ENCODE measurements around the gene CIAO2B. TPM values are rescaled to one million over a fixed set of nuclear protein-coding genes. Genes with fewer than 3 reads are reported as not detected.

Gene CIAO2B
- total RNA-seq, 1 experiment from 2014 or later: 83.0 TPM

GRCh38 chr16:66916518-66916917 is 17.7 kb downstream of the CIAO2B start:
- WGBS (ENCODE audit: extremely low coverage, insufficient read length, low lambda C conversion rate): no CpG with 5 or more reads among the region's 6 CpGs
- no peak overlapping the region for H4K5ac ChIP-seq (ENCODE audit: insufficient read length, low read depth, low read length)
- no peaks in the 10 kb centered on the region for H3K4me1 Mint-ChIP-seq
- no peak for DNase-seq
- no peak overlapping the region for H2BK12ac ChIP-seq (ENCODE audit: insufficient read length, low read depth, low read length)
- H2BK15ac ChIP-seq (ENCODE audit: low read depth, low read length): no peak overlapping the region
- H3K9ac ChIP-seq (ENCODE audit: extremely low read depth, insufficient read length, low read length): no peak overlapping the region
- no peak overlapping the region for H3K18ac ChIP-seq (ENCODE audit: insufficient read length, low read depth, low read length)
- H3T11ph ChIP-seq (ENCODE audit: low read length): no peak overlapping the region
- no peaks in the 10 kb centered on the region for H3K9me3 ChIP-seq (ENCODE audit: control insufficient read depth, low read depth, low read length)
- no peak overlapping the region for H2AFZ ChIP-seq (ENCODE audit: low read length)
- H3K79me2 ChIP-seq (ENCODE audit: insufficient read depth, low read length): no peaks in the 10 kb centered on the region
- H3K9me3 Mint-ChIP-seq: no peaks in the 10 kb centered on the region
- H3K79me1 ChIP-seq (ENCODE audit: insufficient read depth, low read depth, low read length, poor library complexity, severe bottlenecking): no peaks in the 10 kb centered on the region
- no peak overlapping the region for H2BK20ac ChIP-seq (ENCODE audit: low read depth, low read length, poor library complexity, severe bottlenecking)
- H2BK120ac ChIP-seq (ENCODE audit: low read depth, low read length, poor library complexity, severe bottlenecking): no peak overlapping the region
- no peak overlapping the region for H3K14ac ChIP-seq (ENCODE audit: insufficient read depth, low read length)
- H3K4ac ChIP-seq (ENCODE audit: low read depth, low read length): no peak overlapping the region
- H3K23me2 ChIP-seq (ENCODE audit: insufficient read length, low read depth, low read length, poor library complexity, severe bottlenecking): no peaks in the 10 kb centered on the region
- H4K8ac ChIP-seq (replicated peaks; ENCODE audit: insufficient read length, low read depth, low read length): no peak overlapping the region
- H3K27me3 Mint-ChIP-seq (ENCODE audit: low read depth): peaks cover 41% of the 10 kb centered on the region
- H2AK5ac ChIP-seq (ENCODE audit: insufficient read length, low read length): no peak overlapping the region
- no peaks in the 10 kb centered on the region; a peak in 1 of 7 replicates for H3K36me3 Mint-ChIP-seq (ENCODE audit: insufficient read depth in 1 of 3, low read depth in 3 of 3)
- H4K20me1 ChIP-seq (ENCODE audit: control insufficient read depth, insufficient read depth, insufficient read length): no peaks in the 10 kb centered on the region
- H3K27ac ChIP-seq (ENCODE audit: insufficient read length, low read depth, low read length): no peak overlapping the region
- H3K56ac ChIP-seq (ENCODE audit: insufficient read length, low read depth, low read length): no peak overlapping the region
- H4K91ac ChIP-seq (ENCODE audit: insufficient read length, low read depth, low read length): no peak overlapping the region
- no peak overlapping the region for H2BK5ac ChIP-seq (ENCODE audit: insufficient read length, low read length)
- H3K23ac ChIP-seq (ENCODE audit: insufficient read length, low read depth, low read length): no peak overlapping the region
- H3K27me3 ChIP-seq (ENCODE audit: insufficient read depth, low read length): no peaks in the 10 kb centered on the region; the same call in 1 of the 2 replicates
- no peak overlapping the region for H3K4me2 ChIP-seq (ENCODE audit: insufficient read depth, insufficient read length, low read length)
- no peaks in the 10 kb centered on the region for H3K4me1 ChIP-seq (ENCODE audit: insufficient read depth, low read length)
- H3K27ac Mint-ChIP-seq: no peak overlapping the region
- H3K4me3 Mint-ChIP-seq: no peak overlapping the region
- no peak for TF ChIP-seq CTCF (conservative IDR thresholded peaks at IDR 0.05)
